Measurements from ENCODE around the gene INSYN2B.

Gene INSYN2B

DNA sequence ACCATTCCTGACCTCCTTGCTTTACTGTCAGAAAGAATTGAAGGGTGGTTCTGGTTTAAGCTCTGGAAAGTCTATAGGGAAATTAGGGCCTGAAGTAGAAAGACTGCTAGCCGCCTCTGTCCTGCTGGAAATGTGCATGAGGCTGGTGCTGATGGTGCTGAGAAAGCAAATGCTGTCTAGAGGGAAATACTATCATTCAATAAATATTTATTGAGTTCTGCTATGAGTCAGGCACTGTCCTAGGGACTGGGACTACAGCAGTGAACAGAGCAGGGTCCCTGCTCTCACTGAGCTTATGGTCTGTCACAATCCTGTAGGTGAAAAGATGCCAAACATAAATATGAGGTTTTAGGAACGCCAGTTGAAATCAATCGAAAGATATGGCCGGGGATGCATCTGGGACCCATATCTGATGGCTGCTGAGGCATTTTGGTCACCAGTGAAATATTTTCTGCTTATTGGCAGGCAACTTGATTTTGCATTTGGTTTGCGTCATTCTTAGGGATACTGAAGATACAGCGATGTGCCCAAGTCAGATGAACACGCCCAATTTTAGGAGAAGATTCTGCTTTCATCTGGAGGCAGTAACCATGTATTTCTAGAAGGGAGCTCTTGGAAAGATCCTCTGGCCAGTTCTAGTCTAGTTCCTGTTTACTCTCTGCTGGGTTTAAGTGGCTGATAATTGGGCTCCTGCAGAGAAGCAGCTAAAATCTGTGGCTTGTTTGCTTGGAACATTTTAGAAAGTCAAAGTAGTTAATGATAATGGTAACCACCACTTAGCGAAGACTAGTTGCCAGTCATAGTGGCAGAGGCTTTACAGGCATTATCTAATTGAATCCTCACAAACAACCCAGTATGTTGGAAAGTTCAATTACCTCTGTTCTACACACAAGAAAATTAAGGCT lies 73.3 kb downstream of the INSYN2B start:
- H3K4me3 ChIP-seq (replicated peaks; ENCODE audit: low read depth, low read length) = no peak overlapping the region
- TF ChIP-seq, protein P1, sequence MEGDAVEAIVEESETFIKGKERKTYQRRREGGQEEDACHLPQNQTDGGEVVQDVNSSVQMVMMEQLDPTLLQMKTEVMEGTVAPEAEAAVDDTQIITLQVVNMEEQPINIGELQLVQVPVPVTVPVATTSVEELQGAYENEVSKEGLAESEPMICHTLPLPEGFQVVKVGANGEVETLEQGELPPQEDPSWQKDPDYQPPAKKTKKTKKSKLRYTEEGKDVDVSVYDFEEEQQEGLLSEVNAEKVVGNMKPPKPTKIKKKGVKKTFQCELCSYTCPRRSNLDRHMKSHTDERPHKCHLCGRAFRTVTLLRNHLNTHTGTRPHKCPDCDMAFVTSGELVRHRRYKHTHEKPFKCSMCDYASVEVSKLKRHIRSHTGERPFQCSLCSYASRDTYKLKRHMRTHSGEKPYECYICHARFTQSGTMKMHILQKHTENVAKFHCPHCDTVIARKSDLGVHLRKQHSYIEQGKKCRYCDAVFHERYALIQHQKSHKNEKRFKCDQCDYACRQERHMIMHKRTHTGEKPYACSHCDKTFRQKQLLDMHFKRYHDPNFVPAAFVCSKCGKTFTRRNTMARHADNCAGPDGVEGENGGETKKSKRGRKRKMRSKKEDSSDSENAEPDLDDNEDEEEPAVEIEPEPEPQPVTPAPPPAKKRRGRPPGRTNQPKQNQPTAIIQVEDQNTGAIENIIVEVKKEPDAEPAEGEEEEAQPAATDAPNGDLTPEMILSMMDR (IDR thresholded peaks at IDR 0.05; ENCODE audit: low read depth, low read length, missing control alignments) = no peak
- no peak for DNase-seq (ENCODE audit: extremely low read depth, low read depth)

DNA sequence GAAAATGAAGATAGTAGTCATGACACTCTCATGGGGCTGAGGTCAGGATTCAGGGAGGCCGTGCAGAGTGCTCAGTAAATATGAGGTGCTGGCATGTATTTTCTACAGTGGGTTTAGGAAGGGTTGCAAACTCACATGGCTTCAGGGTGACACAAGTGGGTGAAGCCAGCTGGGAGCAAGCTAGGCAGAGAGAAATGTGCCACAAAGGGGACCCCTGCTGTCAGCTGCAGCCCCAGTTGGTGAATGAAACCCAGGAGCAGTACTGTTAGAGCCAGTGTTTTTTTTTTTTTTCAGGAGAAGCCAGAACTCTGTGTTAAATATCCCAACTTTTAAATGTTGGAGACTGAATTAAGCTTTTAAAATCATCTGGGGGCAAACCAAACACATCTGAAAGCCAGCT lies 75.3 kb downstream of the INSYN2B start:
- TF ChIP-seq, protein P1 (IDR thresholded peaks at IDR 0.05; ENCODE audit: low read depth, low read length, missing control alignments) = no peak
- no peak overlapping the region for H3K4me3 ChIP-seq (replicated peaks; ENCODE audit: low read depth, low read length)
- DNase-seq (ENCODE audit: extremely low read depth, low read depth) = no peak

DNA sequence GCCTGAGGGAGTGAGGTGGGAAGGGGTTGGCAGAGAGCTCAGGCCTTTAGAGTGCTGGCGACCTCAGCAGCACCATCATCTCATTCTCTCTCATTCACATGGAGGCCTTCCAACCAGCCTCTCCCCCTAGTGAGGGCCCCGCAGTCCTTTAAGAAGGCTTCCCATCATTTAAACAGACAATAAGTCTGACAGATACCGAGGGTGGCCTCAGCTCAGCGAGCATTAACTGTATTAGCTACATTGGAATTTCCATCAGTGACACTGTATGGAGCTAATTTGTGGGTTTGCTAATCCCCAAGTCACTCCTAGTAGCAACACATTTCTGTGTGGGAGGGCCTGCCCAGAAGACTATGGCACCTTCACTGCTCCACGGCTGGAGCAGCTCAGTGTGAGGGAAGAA lies 75.8 kb downstream of the INSYN2B start:
- no peak overlapping the region for H3K4me3 ChIP-seq (replicated peaks; ENCODE audit: low read depth, low read length)
- no peak for DNase-seq (ENCODE audit: extremely low read depth, low read depth)
- TF ChIP-seq, protein P1 (IDR thresholded peaks at IDR 0.05; ENCODE audit: low read depth, low read length, missing control alignments) = no peak

DNA sequence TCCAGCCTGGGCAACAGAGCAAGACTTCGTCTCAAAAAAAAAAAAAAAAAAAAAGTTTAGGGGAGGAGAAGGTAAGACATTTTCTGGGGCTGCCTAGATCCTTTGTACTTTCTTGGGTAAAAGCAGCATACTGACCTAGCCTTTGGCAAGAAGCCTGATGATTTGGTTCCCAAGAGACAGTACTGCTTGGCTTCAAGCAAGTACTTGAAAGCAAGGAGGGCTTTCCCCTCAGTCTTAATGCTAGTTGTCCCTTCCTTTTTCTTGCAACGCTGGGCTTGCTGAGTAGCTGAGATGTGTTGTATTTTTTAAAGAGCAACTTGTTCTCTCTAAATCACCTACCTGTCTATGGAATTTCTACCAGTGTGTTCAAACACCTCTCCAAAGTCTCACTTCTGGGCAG lies 76.2 kb downstream of the INSYN2B start:
- DNase-seq (ENCODE audit: extremely low read depth, low read depth) = no peak
- TF ChIP-seq, protein P1 (IDR thresholded peaks at IDR 0.05; ENCODE audit: low read depth, low read length, missing control alignments) = no peak
- H3K4me3 ChIP-seq (replicated peaks; ENCODE audit: low read depth, low read length) = no peak overlapping the region

DNA sequence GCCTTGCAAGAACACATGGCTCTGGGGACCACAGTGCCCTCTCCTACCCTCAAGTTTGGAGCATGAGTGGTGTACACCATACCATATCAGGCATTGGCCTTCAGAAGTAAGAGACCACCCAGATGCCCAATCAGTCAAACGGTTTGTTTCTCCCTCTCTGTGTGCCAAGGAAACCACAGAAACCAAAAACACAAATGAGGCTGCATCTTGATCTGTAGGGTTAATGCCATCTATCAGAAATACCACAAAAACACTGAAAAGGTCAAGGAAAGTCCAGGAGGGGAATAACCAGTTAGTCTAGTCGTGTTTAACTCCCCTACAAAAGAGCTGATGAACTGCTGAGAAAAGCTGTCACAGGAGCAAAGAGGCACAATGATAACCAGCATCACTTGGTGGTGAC lies 78.4 kb downstream of the INSYN2B start:
- H3K4me3 ChIP-seq (replicated peaks; ENCODE audit: low read depth, low read length) = no peak overlapping the region
- TF ChIP-seq, protein P1 (IDR thresholded peaks at IDR 0.05; ENCODE audit: low read depth, low read length, missing control alignments) = no peak
- no peak for DNase-seq (ENCODE audit: extremely low read depth, low read depth)

DNA sequence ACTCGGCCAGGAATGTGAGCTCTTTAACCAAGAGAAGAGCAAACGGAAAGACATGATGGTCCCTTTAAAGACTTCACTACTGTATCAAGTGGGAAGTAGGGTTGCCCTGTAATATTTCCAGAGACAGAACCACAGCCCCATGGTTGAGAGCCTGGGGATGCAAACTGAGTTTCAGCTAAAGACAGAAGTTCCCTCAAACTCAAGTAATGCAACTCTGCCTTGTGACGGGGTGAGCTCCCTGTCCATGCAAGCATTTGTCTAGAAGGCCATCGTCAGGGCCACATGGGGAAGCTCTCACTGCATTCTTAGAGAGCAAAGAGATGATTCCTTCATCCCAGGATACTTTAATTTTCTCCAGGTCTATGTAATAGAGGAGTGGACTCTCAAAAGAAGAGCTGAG lies 82.8 kb downstream of the INSYN2B start:
- no peak overlapping the region for H3K4me3 ChIP-seq (replicated peaks; ENCODE audit: low read depth, low read length)
- TF ChIP-seq, protein P1 (IDR thresholded peaks at IDR 0.05; ENCODE audit: low read depth, low read length, missing control alignments) = no peak
- DNase-seq (ENCODE audit: extremely low read depth, low read depth) = no peak
